Central memory CD4-positive, alpha-beta T cell (primary cell): ENCODE measurements around the gene AKT1S1.
"Not testable (repeated sequence)": the region's sequence is repeated elsewhere in the genome, so short reads cannot be mapped to it uniquely, and the experiment has no call there.

Experiments
- DNase-seq: peaks from one replicate; pipeline ENCODE4 v3.0.0; 2022

Gene AKT1S1

DNA sequence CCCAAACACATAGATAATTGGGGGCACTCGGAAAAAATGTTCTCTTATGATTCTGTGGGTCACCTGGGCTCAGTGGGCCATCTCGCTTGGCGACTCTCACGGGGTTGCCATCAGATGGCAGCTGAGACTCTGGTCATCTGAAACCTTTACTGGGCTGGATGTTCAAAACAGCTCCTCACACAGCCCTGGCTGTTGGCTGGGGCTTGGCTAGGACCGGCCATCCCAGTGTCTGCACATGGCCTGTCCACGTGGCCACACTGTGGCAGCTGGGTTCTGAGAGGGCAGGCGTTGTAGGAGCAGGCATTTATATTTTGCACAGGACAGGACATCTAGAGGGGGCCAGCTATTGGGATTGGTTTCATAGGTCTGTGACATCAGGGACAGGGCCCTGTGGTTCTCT lies 43.6 kb downstream of the AKT1S1 start:
- no peak for DNase-seq

DNA sequence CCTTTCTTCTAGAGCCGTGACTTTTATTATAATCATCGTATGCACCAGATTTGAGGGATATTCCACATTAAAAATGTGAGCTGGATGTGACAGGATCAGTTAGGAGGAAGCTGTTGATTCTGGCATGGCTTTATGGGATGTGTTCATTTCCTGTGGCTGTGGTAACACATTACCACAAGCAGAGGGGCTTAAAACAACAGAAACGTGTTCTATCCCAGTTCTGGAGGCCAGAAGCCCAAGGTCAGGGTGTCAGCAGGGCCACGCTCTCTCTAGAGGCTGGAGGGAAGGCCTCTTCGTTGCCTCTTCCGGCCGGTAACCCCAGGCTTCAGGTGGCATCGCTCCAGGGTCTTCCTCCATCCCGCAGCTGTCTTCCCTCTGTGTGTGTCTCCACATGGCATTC lies 44.6 kb downstream of the AKT1S1 start:
- DNase-seq = no peak

DNA sequence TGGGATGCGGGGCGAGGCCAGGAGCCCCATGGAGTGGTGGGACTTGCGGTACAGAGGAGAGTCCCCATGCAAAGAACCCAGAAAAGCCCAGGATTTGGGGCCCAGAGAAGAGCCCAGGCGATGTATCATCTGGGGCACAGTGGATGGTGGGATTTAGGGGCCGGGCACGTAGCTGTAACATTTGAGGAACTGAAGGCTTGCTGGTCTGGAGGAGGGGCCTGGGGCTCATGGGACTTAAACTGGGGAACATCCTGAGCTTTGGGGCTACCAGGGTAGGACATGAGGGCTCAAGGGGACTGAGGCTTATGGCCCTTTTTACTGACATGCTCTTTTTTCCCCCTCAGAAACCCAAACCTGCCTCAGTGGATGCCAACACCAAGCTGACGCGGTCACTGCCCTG lies 45.6 kb downstream of the AKT1S1 start:
- DNase-seq = no peak

DNA sequence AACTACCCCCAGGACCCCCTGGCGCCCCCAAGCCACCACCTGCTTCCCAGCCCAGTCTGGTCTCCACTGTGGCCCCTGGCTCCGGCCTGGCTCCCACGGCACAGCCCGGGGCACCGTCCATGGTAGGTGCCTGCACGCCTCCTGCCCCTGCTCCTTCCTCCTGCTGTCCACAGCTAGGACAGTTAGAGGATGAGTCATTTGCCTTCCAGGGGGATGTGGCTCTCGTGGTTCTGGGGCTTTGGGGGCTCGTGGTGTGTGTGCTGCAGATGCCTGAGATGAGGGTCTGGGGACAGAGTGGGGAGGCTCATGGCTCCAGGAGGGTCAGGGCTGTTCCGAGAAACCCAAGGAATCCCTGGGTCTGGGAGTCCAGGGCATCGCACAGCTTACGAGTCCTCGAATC lies 46.4 kb downstream of the AKT1S1 start:
- DNase-seq = no peak

DNA sequence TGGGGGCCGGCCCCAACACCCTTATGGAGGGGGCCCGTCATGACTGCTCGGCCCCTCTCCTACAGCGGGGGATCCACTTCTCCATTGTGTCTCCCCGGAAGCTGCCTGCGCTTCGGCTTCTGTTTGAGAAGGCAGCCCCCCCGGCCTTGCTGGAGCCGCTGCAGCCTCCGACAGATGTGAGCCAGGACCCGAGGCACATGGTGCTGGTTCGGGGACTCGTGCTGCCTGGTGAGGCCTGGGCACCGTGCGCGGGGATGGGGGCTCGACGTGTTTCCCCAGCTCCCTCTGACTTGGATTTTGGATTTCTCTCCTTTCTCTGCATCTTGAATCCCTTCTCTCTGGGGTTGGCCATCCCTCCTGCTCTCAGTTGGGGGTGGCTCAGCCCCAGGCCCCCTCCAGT lies 47.4 kb downstream of the AKT1S1 start:
- no peak for DNase-seq

DNA sequence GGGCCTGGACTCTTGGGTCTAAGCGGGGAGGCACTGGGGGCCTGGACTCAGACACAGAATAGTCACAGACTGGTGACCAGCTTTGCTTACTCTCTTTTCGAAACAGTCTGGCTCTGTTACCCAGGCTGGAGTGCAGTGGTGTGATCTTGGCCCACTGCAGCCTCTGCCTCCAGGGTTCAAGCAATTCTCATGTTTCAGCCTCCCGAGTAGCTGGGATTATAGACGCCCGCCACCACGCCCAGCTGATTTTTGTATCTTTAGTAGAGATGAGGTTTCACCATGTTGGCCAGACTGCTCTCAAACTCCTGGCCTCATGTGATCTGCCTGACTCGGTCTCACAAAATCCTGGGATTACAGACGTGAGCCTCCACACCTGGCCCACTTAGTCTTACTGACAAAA lies 48.0 kb downstream of the AKT1S1 start:
- DNase-seq = no peak

DNA sequence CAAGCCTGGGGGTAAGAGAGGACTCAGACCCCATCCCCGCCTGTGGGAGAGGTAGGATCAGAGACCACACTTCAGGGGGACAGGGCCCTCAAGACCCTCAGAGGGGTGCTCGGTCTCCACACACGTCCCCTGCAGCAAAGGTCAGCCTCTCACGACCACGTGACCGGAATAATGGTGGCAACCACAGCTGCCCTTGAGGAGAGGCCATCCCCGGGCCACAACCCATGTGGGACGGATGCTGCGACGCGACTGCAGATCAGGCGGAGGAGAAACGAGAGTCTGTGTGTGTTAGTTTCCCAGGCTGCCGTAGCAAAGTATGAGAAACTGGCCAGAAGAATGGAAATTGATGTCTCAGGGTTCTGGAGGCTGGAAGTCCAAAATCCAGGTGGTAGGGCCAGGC lies 50.1 kb downstream of the AKT1S1 start:
- no peak for DNase-seq

DNA sequence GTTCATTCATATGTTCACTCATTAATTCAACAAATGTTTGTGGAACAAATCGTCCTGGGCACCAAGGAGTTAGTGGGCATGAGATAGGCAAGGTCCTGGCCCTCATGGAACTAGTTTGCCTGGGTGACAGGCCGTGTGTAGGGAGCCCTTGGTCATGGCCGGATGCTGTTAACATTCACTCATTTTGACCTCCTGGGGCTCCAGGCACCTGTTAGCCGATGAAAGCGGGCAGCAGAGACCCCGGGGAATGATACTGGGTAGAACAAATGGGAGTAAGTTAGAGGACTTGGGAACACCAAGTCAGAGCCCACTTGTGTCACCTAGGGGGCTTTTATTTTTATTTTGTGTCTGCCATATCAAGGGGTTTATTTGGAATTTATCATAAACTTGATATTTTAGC lies 52.5 kb downstream of the AKT1S1 start:
- DNase-seq = no peak

DNA sequence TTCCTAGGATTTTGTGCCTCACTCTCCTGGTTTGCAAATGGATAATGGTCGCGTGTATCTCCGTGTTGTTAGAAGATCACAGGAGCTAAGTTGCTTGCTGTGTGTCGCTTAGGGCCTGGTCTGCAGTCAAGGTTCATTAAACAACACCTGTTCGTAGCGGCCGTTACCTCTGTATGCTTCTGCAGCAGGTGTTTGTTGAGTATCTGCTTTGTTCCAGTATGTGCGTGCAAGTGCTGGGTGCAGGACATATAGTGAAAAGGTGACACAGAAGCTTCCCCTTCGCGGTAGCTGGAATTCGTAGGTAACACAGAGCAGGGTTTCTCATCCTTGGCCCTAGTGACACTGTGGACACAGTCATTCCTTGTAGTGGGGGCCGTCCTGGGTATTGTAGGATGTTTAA lies 53.7 kb downstream of the AKT1S1 start:
- DNase-seq = no peak

DNA sequence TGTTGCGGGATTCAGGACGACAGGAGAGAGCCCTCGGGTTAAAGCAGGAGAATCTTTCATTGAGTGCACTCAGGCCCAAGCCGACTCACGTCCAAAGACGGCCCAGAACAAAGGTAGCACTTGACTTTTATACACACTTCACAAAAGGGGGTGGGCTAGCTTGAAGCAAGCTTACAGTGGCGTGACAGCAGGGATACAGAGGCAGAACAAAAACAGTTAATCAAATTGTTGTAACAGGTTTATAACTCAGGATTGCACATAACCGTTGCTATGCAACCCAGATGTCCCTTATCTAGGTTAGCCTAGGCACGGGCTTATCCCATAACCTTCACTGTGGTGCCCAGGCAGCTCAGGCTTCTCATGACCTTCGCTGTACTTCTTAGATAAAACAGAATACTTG lies 57.0 kb downstream of the AKT1S1 start:
- no peak for DNase-seq

DNA sequence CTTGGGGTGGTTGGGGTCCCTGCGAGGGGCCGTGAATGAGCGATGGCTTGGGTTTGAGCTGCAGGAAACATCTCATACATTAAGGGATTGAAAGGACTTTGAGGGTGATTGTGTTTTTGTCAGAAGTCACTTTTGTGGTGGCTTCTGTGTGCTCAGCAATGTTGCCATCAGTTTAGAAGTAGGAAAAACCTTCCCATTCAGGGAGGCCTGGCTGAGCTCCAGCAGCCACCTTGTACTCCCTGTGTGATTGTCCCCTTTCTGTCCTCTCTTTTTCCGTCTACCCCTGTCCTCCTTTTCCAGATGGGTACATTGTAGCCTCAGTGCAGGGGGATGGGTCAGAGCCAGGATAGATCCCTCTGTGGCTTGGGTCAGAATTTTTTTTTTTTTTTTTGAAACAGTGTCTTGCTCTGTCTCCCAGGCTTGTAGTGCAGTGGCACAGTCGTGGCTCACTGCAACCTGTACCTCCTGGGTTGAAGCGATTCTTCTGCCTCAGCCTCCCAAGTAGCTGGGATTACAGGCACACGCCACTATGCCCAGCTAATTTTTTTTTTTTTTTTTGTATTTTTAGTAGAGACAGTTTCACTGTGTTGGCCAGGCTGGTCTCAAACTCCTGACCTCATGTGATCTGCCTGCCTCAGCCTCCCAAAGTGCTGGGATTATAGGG lies 57.6 kb downstream of the AKT1S1 start:
- not testable (repeated sequence) for DNase-seq
